ENCODE results near the gene MCU. TPM values are rescaled to one million over a fixed set of nuclear protein-coding genes. Genes with fewer than 3 reads are reported as not detected.

Gene MCU
- total RNA-seq, 2 experiments from 2014 or later = 9.4 to 9.9 TPM

GRCh38 chr10:72890086-72890485 lies 198.1 kb downstream of the MCU start:
- ChIA-PET CTCF (ENCODE audit: unreplicated experiment) (no interaction called here), POLR2A (interaction anchor here (0.7 kb wide), 1 partner anchor 33 kb away, joined by 3 read pairs; no protein-coding TSS in a partner anchor)
- Histone ChIP-seq H2AFZ (ENCODE audit: low read length) (no peak overlapping the region), H3K27ac (ENCODE audit: low read depth, low read length, poor library complexity, severe bottlenecking) (no peak overlapping the region), H3K4me2 (ENCODE audit: low read length) (no peak overlapping the region), H3K4me3 (ENCODE audit: low read depth, low read length, poor library complexity, severe bottlenecking) (no peak overlapping the region), H4K20me1 (ENCODE audit: insufficient read depth, low read length) (no peaks in the 10 kb centered on the region), H3K36me3 (ENCODE audit: insufficient read depth, low read length) (no peaks in the 10 kb centered on the region), H3K9me2 (ENCODE audit: insufficient read depth, low read length) (no peaks in the 10 kb centered on the region), H3K79me2 (ENCODE audit: insufficient read depth, low read depth, low read length) (no peaks in the 10 kb centered on the region), H3K9me3 (ENCODE audit: low read length) (no peaks in the 10 kb centered on the region), H3K4me1 (ENCODE audit: insufficient read depth, low read length, poor library complexity, severe bottlenecking) (no peaks in the 10 kb centered on the region)
- intact Hi-C loops (cut with micrococcal nuclease; ENCODE audit: unreplicated experiment) = no loop called here
- TF ChIP-seq, protein P1, sequence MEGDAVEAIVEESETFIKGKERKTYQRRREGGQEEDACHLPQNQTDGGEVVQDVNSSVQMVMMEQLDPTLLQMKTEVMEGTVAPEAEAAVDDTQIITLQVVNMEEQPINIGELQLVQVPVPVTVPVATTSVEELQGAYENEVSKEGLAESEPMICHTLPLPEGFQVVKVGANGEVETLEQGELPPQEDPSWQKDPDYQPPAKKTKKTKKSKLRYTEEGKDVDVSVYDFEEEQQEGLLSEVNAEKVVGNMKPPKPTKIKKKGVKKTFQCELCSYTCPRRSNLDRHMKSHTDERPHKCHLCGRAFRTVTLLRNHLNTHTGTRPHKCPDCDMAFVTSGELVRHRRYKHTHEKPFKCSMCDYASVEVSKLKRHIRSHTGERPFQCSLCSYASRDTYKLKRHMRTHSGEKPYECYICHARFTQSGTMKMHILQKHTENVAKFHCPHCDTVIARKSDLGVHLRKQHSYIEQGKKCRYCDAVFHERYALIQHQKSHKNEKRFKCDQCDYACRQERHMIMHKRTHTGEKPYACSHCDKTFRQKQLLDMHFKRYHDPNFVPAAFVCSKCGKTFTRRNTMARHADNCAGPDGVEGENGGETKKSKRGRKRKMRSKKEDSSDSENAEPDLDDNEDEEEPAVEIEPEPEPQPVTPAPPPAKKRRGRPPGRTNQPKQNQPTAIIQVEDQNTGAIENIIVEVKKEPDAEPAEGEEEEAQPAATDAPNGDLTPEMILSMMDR (conservative IDR thresholded peaks at IDR 0.05; ENCODE audit: low read length) = no peak
- TF ChIP-seq EZH2phosphoT487 (IDR thresholded peaks at IDR 0.05; ENCODE audit: borderline replicate concordance, low read depth, low read length) = no peak
- BruUV-seq (replicated peaks) = no TSS peak
- DNase-seq (ENCODE audit: low spot score) = no peak

GRCh38 chr10:72893136-72893798 lies 201.3 kb downstream of the MCU start, which contains the start of gene OIT3:
Gene OIT3, plus strand, starts transcription at chr10:72893739. Its CDS starts 60 bp downstream, at chr10:72893799.
- Histone ChIP-seq H3K4me1 (ENCODE audit: insufficient read depth, low read length, poor library complexity, severe bottlenecking) (no peaks in the 10 kb centered on the region), H3K27ac (ENCODE audit: low read depth, low read length, poor library complexity, severe bottlenecking) (no peak within 1 kb of the TSS), H3K79me2 (ENCODE audit: insufficient read depth, low read depth, low read length) (no peaks in the 10 kb centered on the region), H4K20me1 (ENCODE audit: insufficient read depth, low read length) (no peaks in the 10 kb centered on the region), H3K36me3 (ENCODE audit: insufficient read depth, low read length) (no peaks in the 10 kb centered on the region), H3K4me3 (ENCODE audit: low read depth, low read length, poor library complexity, severe bottlenecking) (no peak within 1 kb of the TSS), H3K9me3 (ENCODE audit: low read length) (no peaks in the 10 kb centered on the region), H3K4me2 (ENCODE audit: low read length) (no peak within 1 kb of the TSS), H2AFZ (ENCODE audit: low read length) (no peak within 1 kb of the TSS), H3K9me2 (ENCODE audit: insufficient read depth, low read length) (no peaks in the 10 kb centered on the region)
- DNase-seq (ENCODE audit: low spot score) = no peak
- TF ChIP-seq EZH2phosphoT487 (IDR thresholded peaks at IDR 0.05; ENCODE audit: borderline replicate concordance, low read depth, low read length) = no peak
- TF ChIP-seq, protein P1 (conservative IDR thresholded peaks at IDR 0.05; ENCODE audit: low read length) = no peak
- BruUV-seq (replicated peaks) = no TSS peak
- ChIA-PET POLR2A (interaction anchor here (0.6 to 0.8 kb wide), 2 partner anchors 34 to 706 kb away, joined by 3 to 4 read pairs; no protein-coding TSS in a partner anchor), CTCF (ENCODE audit: unreplicated experiment) (no interaction called here)
- intact Hi-C loops (cut with micrococcal nuclease; ENCODE audit: unreplicated experiment) = no loop called here

- no peaks in the 10 kb centered on the region for H3K36me3 ChIP-seq (ENCODE audit: insufficient read depth, low read length)
- H3K9me2 ChIP-seq (ENCODE audit: insufficient read depth, low read length) = no peaks in the 10 kb centered on the region
- no peak for TF ChIP-seq EZH2phosphoT487 (IDR thresholded peaks at IDR 0.05; ENCODE audit: borderline replicate concordance, low read depth, low read length)
- TF ChIP-seq, protein P1 (conservative IDR thresholded peaks at IDR 0.05; ENCODE audit: low read length) = no peak
- no peak for DNase-seq (ENCODE audit: low spot score)
- no peaks in the 10 kb centered on the region for H3K9me3 ChIP-seq (ENCODE audit: low read length)
- H3K4me3 ChIP-seq (ENCODE audit: low read depth, low read length, poor library complexity, severe bottlenecking) = no peak overlapping the region
- no peak overlapping the region for H2AFZ ChIP-seq (ENCODE audit: low read length)
- no peaks in the 10 kb centered on the region for H4K20me1 ChIP-seq (ENCODE audit: insufficient read depth, low read length)
- ChIA-PET CTCF (ENCODE audit: unreplicated experiment) (no interaction called here), POLR2A (no interaction called here)
- no peaks in the 10 kb centered on the region for H3K4me1 ChIP-seq (ENCODE audit: insufficient read depth, low read length, poor library complexity, severe bottlenecking)
- H3K27ac ChIP-seq (ENCODE audit: low read depth, low read length, poor library complexity, severe bottlenecking) = no peak overlapping the region
- BruUV-seq (replicated peaks) = no TSS peak
- H3K4me2 ChIP-seq (ENCODE audit: low read length) = no peak overlapping the region
- no peaks in the 10 kb centered on the region for H3K79me2 ChIP-seq (ENCODE audit: insufficient read depth, low read depth, low read length)
- intact Hi-C loops (cut with micrococcal nuclease; ENCODE audit: unreplicated experiment) = no loop called here
Observed at GRCh38 chr10:72895236-72895850, 203.4 kb downstream of the MCU start.
